ENCODE results near the gene TOPAZ1.
"Not testable (repeated sequence)": the region's sequence is repeated elsewhere in the genome, so short reads cannot be mapped to it uniquely, and the experiment has no call there.

TOPAZ1 gene

DNA sequence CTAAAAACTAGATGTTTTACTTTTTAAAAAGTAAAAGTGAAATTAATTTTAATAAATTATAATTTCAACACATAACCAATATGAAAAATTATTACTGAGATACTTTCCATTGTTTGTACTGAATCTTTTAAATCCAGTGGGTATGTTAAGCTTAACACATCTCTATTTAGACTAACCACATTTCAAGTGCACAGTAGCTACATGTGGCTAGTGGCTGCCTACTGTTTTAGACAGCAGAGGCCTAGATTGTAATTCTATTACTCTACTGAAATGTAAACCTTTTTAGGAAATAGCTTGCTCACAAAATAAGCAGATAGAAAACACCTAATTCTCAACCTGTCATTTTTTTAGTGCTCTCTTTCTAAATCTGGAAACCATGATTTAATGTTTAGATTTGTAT is 101.7 kb downstream of the TOPAZ1 start:
- DNase-seq (ENCODE audit: low read depth), result no peak
- TF ChIP-seq, protein P1, sequence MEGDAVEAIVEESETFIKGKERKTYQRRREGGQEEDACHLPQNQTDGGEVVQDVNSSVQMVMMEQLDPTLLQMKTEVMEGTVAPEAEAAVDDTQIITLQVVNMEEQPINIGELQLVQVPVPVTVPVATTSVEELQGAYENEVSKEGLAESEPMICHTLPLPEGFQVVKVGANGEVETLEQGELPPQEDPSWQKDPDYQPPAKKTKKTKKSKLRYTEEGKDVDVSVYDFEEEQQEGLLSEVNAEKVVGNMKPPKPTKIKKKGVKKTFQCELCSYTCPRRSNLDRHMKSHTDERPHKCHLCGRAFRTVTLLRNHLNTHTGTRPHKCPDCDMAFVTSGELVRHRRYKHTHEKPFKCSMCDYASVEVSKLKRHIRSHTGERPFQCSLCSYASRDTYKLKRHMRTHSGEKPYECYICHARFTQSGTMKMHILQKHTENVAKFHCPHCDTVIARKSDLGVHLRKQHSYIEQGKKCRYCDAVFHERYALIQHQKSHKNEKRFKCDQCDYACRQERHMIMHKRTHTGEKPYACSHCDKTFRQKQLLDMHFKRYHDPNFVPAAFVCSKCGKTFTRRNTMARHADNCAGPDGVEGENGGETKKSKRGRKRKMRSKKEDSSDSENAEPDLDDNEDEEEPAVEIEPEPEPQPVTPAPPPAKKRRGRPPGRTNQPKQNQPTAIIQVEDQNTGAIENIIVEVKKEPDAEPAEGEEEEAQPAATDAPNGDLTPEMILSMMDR (IDR thresholded peaks at IDR 0.05; ENCODE audit: insufficient read depth, low read depth, low read length, missing control alignments), result no peak
- H3K4me3 ChIP-seq (ENCODE audit: low read length), result no peak overlapping the region

DNA sequence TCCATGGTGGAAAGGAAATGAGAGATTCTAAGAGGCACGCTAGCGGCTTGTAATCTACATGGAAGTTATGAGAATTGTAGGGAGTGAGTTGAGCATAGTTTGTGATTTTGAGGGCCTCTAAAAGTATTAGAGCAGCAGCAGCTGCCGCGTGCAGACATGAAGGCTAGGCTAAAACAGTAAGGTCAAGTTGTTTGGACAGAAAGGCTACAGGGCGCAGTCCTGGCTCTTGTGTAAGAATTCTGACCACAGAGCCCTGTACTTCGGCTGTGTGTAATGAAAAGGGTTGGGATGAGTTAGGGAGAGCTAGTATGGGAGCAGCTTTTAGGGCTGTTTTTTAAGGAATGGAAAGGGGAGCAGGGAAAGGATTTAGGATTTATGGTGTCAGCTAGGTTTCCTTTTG is 104.9 kb downstream of the TOPAZ1 start:
- H3K4me3 ChIP-seq (ENCODE audit: low read length); DNase-seq (ENCODE audit: low read depth): not testable (repeated sequence)

DNA sequence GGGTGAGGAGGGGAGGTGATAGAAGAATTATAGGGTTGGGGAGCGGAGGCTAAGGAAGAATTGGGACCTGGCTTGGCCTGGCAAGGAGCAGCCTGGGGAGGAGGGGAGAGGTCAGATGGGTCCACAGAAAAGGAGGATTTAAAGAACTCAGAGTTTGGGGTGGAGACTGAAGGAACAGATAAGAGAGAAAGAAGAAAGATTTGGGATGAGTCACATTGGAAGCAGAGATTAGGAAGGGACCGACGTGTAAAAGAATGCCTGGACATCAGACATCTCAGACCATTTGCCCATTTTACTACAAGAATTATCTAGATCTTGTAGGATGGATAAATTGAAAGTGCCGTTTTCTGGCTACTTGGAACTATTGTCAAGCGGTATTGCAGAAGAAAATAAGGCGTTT is 107.3 kb downstream of the TOPAZ1 start:
- TF ChIP-seq, protein P1 (IDR thresholded peaks at IDR 0.05; ENCODE audit: insufficient read depth, low read depth, low read length, missing control alignments), result no peak
- no peak for DNase-seq (ENCODE audit: low read depth)
- H3K4me3 ChIP-seq (ENCODE audit: low read length), result no peak overlapping the region

DNA sequence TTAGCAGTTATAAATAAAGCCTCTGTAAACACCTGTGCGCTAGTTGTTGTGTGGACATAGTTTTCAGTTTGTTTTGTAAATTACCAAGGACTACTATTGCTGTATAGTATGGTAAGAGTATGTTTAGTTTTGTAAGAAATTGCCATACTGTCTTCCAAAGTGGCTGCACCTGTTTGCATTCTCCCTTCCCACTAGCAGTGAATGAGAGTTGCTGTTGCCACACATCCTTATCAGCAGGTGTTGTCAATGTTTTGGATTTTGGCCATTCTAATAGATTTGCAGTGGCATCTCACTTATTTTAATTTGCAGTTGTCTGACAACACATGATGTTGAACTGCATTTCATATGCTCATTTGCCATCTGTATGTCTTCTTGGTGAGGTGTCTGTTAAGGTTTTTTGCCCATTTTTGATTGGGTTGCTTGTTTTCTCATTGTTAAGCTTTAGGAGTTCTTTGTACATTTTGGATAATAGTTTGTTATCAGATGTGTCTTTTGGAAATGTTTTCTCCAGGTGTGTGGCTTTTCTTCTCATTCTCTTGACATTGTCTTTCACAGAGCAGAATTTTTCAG is 111.8 kb downstream of the TOPAZ1 start:
- TF ChIP-seq, protein P1 (IDR thresholded peaks at IDR 0.05; ENCODE audit: insufficient read depth, low read depth, low read length, missing control alignments), result no peak
- no peak overlapping the region for H3K4me3 ChIP-seq (ENCODE audit: low read length)
- DNase-seq (ENCODE audit: low read depth), result no peak

DNA sequence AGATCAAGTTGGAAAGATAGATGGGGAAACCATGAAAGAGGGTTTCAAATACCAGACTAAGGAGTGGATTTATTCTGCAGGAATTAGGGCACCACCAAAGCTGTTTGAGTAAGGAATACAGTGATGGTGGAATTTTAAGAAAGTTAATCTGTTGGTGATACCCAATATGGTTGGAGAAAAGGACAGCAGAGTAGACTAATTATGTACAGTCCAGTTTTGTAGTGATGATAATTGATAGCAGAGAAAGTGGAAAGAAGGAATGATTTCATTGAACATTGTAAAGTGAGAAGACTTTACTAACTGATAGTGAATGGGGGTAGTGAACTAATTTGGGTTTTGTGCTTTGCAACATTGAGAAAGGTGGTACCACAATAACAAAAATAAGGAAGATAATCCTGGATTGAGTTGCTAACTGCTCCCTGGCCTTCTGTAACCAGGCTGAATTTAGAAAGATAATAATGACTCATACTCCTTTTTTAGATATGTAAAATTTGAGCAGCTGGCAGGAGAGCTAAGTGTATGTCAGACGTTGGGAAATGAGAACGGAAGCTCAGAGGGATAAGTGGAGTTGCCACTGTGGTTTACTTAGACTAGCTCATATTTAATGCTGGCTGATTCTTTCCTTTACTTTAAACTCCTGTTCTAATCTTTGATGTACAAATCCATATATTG is 113.8 kb downstream of the TOPAZ1 start:
- peak; percentile 73 for DNase-seq (ENCODE audit: low read depth)
- no peak overlapping the region for H3K4me3 ChIP-seq (ENCODE audit: low read length)
- TF ChIP-seq, protein P1 (IDR thresholded peaks at IDR 0.05; ENCODE audit: insufficient read depth, low read depth, low read length, missing control alignments), result no peak

DNA sequence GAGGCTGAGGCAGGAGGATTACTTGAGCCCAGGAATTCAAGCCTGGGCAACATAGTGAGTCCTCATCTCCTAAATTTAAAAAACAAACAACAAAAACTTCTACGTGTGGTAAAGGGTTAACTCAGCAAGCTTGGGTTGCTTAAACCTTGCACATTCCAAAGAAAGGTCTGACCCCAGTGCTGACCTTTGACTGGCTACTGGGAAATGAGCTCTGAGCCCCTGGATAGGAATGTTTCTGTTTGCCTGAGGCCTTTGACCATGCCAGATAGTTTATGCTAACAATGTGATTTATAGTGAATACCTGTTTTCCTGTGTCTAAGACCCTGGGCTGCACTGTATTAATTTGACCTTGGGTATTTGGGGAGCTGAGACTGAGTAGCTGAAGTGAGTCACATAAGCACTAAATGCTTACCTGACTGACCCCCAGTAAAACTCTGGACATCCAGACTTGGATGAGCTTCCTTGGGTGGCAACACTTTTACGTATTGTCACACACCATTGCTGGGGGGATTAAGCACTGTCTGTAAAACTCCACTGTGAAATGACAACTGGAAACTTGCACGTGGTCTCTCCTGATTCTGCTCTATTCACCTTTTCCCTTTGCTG is 117.6 kb downstream of the TOPAZ1 start:
- DNase-seq (ENCODE audit: low read depth), result no peak
- TF ChIP-seq, protein P1 (IDR thresholded peaks at IDR 0.05; ENCODE audit: insufficient read depth, low read depth, low read length, missing control alignments), result no peak
- no peak overlapping the region for H3K4me3 ChIP-seq (ENCODE audit: low read length)

DNA sequence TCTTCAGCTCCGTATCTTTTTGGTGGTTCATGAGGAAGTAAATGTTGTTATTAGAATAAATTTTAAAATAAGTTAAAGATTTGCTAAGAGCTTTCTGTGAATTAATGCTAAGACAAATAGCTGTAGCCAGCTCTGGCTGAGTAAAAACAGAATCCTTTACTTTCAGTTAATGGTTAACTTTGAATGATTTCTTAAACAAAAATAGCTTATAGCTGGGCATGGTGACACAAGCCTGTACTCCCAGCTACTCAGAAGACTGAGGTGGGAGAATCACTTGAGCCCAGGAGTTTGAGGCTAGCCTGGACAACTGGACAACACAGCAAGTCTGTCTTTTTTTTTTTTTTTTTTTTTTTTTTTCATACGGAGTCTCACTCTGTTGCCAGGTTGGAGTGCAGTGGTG is 121.9 kb downstream of the TOPAZ1 start:
- TF ChIP-seq, protein P1 (IDR thresholded peaks at IDR 0.05; ENCODE audit: insufficient read depth, low read depth, low read length, missing control alignments), result no peak
- H3K4me3 ChIP-seq (ENCODE audit: low read length), result no peak overlapping the region
- no peak for DNase-seq (ENCODE audit: low read depth)

Data from epithelial cell of esophagus (primary cell).